ENCODE results near the gene SPOCK1. TPM values are rescaled to one million over a fixed set of nuclear protein-coding genes. Genes with fewer than 3 reads are reported as not detected.
"Not testable (repeated sequence)": the region's sequence is repeated elsewhere in the genome, so short reads cannot be mapped to it uniquely, and the experiment has no call there.

The SPOCK1 gene
- total RNA-seq, 1 donor from 2014 or later: 3.7 TPM

GRCh38 chr5:136992796-136993489 lies 506.2 kb downstream of the SPOCK1 start:
- Histone ChIP-seq H3K4me1 (ENCODE audit: control insufficient read depth in 3 of 3, insufficient read depth in 3 of 3, low read length in 3 of 3) (peaks cover 0 to 10% (median 5%) of the 10 kb centered on the region in 3 donors), H3K27me3 (ENCODE audit: control insufficient read depth in 3 of 3, insufficient read depth in 3 of 3, low read length in 3 of 3) (no peaks in the 10 kb centered on the region), H3K9ac (ENCODE audit: low read depth in 1 of 3, low read length in 3 of 3) (no peak overlapping the region), H3K36me3 (ENCODE audit: control insufficient read depth in 3 of 3, insufficient read depth in 3 of 3, low read length in 3 of 3) (no peaks in the 10 kb centered on the region), H3K4me3 (ENCODE audit: low read length in 3 of 3) (no peak overlapping the region), H3K27ac (ENCODE audit: low read depth, low read length) (no peak overlapping the region), H3K9me3 (ENCODE audit: control insufficient read depth in 3 of 3, low read length in 3 of 3) (no peaks in the 10 kb centered on the region)

- Histone ChIP-seq H3K36me3 (ENCODE audit: control insufficient read depth in 3 of 3, insufficient read depth in 3 of 3, low read length in 3 of 3) (no peaks in the 10 kb centered on the region), H3K27ac (ENCODE audit: low read depth, low read length) (no peak overlapping the region), H3K4me3 (ENCODE audit: low read length in 3 of 3) (no peak overlapping the region), H3K9ac (ENCODE audit: low read depth in 1 of 3, low read length in 3 of 3) (no peak overlapping the region), H3K9me3 (ENCODE audit: control insufficient read depth in 3 of 3, low read length in 3 of 3) (no peaks in the 10 kb centered on the region), H3K27me3 (ENCODE audit: control insufficient read depth in 3 of 3, insufficient read depth in 3 of 3, low read length in 3 of 3) (no peaks in the 10 kb centered on the region), H3K4me1 (ENCODE audit: control insufficient read depth in 3 of 3, insufficient read depth in 3 of 3, low read length in 3 of 3) (no peaks in the 10 kb centered on the region)
These were observed 513.2 kb downstream of the SPOCK1 start for GRCh38 chr5:136985785-136986475.

GRCh38 chr5:136984772-136985446 lies 514.2 kb downstream of the SPOCK1 start:
- Histone ChIP-seq H3K4me1 (ENCODE audit: control insufficient read depth in 3 of 3, insufficient read depth in 3 of 3, low read length in 3 of 3) (no peaks in the 10 kb centered on the region), H3K27me3 (ENCODE audit: control insufficient read depth in 3 of 3, insufficient read depth in 3 of 3, low read length in 3 of 3) (no peaks in the 10 kb centered on the region), H3K4me3 (ENCODE audit: low read length in 3 of 3) (no peak overlapping the region), H3K9me3 (ENCODE audit: control insufficient read depth in 3 of 3, low read length in 3 of 3) (no peaks in the 10 kb centered on the region), H3K27ac (ENCODE audit: low read depth, low read length) (no peak overlapping the region), H3K36me3 (ENCODE audit: control insufficient read depth in 3 of 3, insufficient read depth in 3 of 3, low read length in 3 of 3) (no peaks in the 10 kb centered on the region), H3K9ac (ENCODE audit: low read depth in 1 of 3, low read length in 3 of 3) (no peak overlapping the region)

- no peaks in the 10 kb centered on the region for H3K36me3 ChIP-seq (ENCODE audit: control insufficient read depth in 3 of 3, insufficient read depth in 3 of 3, low read length in 3 of 3)
- no peaks in the 10 kb centered on the region for H3K4me1 ChIP-seq (ENCODE audit: control insufficient read depth in 3 of 3, insufficient read depth in 3 of 3, low read length in 3 of 3)
- no peak overlapping the region for H3K4me3 ChIP-seq (ENCODE audit: low read length in 3 of 3)
- H3K27ac ChIP-seq (ENCODE audit: low read depth, low read length): no peak overlapping the region
- H3K9me3 ChIP-seq (ENCODE audit: control insufficient read depth in 3 of 3, low read length in 3 of 3): no peaks in the 10 kb centered on the region
- H3K9ac ChIP-seq (ENCODE audit: low read depth in 1 of 3, low read length in 3 of 3): no peak overlapping the region
- no peaks in the 10 kb centered on the region for H3K27me3 ChIP-seq (ENCODE audit: control insufficient read depth in 3 of 3, insufficient read depth in 3 of 3, low read length in 3 of 3)
These were observed 517.2 kb downstream of the SPOCK1 start for GRCh38 chr5:136981936-136982335.

- Histone ChIP-seq H3K9me3 (ENCODE audit: control insufficient read depth in 3 of 3, low read length in 3 of 3) (no peaks in the 10 kb centered on the region), H3K36me3 (ENCODE audit: control insufficient read depth in 3 of 3, insufficient read depth in 3 of 3, low read length in 3 of 3) (no peaks in the 10 kb centered on the region), H3K9ac (ENCODE audit: low read depth in 1 of 3, low read length in 3 of 3) (no peak overlapping the region), H3K27ac (ENCODE audit: low read depth, low read length) (no peak overlapping the region), H3K27me3 (ENCODE audit: control insufficient read depth in 3 of 3, insufficient read depth in 3 of 3, low read length in 3 of 3) (no peaks in the 10 kb centered on the region), H3K4me1 (ENCODE audit: control insufficient read depth in 3 of 3, insufficient read depth in 3 of 3, low read length in 3 of 3) (no peaks in the 10 kb centered on the region), H3K4me3 (ENCODE audit: low read length in 3 of 3) (no peak overlapping the region)
These were observed 520.0 kb downstream of the SPOCK1 start for GRCh38 chr5:136979131-136979530.

- Histone ChIP-seq H3K27me3 (ENCODE audit: control insufficient read depth in 3 of 3, insufficient read depth in 3 of 3, low read length in 3 of 3) (no peaks in the 10 kb centered on the region), H3K27ac (ENCODE audit: low read depth, low read length) (no peak overlapping the region), H3K9ac (ENCODE audit: low read depth in 1 of 3, low read length in 3 of 3) (no peak overlapping the region)
These were observed 535.6 kb downstream of the SPOCK1 start for GRCh38 chr5:136963504-136963903.

GRCh38 chr5:136957428-136957827 lies 541.7 kb downstream of the SPOCK1 start:
- H3K27ac ChIP-seq (ENCODE audit: low read depth, low read length): no peak overlapping the region
- H3K27me3 ChIP-seq (ENCODE audit: control insufficient read depth in 3 of 3, insufficient read depth in 3 of 3, low read length in 3 of 3): no peaks in the 10 kb centered on the region
- no peaks in the 10 kb centered on the region for H3K4me1 ChIP-seq (ENCODE audit: control insufficient read depth in 3 of 3, insufficient read depth in 3 of 3, low read length in 3 of 3)
- H3K4me3 ChIP-seq (ENCODE audit: low read length in 3 of 3): no peak overlapping the region
- H3K9ac ChIP-seq (ENCODE audit: low read depth in 1 of 3, low read length in 3 of 3): no peak overlapping the region
- no peaks in the 10 kb centered on the region for H3K9me3 ChIP-seq (ENCODE audit: control insufficient read depth in 3 of 3, low read length in 3 of 3)
- no peaks in the 10 kb centered on the region for H3K36me3 ChIP-seq (ENCODE audit: control insufficient read depth in 3 of 3, insufficient read depth in 3 of 3, low read length in 3 of 3)

More at GRCh38 chr5:136963504-136963903, 535.6 kb downstream of the SPOCK1 start:
- Histone ChIP-seq H3K4me3 (ENCODE audit: low read length in 3 of 3) (no peak overlapping the region), H3K4me1 (ENCODE audit: control insufficient read depth in 3 of 3, insufficient read depth in 3 of 3, low read length in 3 of 3) (no peaks in the 10 kb centered on the region), H3K36me3 (ENCODE audit: control insufficient read depth in 3 of 3, insufficient read depth in 3 of 3, low read length in 3 of 3) (no peaks in the 10 kb centered on the region), H3K9me3 (ENCODE audit: control insufficient read depth in 3 of 3, low read length in 3 of 3) (no peaks in the 10 kb centered on the region)

GRCh38 chr5:136954142-136954541 lies 545.0 kb downstream of the SPOCK1 start:
- H3K4me3 ChIP-seq (ENCODE audit: low read length in 3 of 3); H3K27me3 ChIP-seq (ENCODE audit: control insufficient read depth in 3 of 3, insufficient read depth in 3 of 3, low read length in 3 of 3); H3K4me1 ChIP-seq (ENCODE audit: control insufficient read depth in 3 of 3, insufficient read depth in 3 of 3, low read length in 3 of 3); H3K36me3 ChIP-seq (ENCODE audit: control insufficient read depth in 3 of 3, insufficient read depth in 3 of 3, low read length in 3 of 3); H3K27ac ChIP-seq (ENCODE audit: low read depth, low read length); H3K9ac ChIP-seq (ENCODE audit: low read depth in 1 of 3, low read length in 3 of 3); H3K9me3 ChIP-seq (ENCODE audit: control insufficient read depth in 3 of 3, low read length in 3 of 3): not testable (repeated sequence)

GRCh38 chr5:136953346-136954069 lies 545.6 kb downstream of the SPOCK1 start:
- not testable (repeated sequence) for H3K27ac ChIP-seq (ENCODE audit: low read depth, low read length); H3K27me3 ChIP-seq (ENCODE audit: control insufficient read depth in 3 of 3, insufficient read depth in 3 of 3, low read length in 3 of 3); H3K9ac ChIP-seq (ENCODE audit: low read depth in 1 of 3, low read length in 3 of 3); H3K36me3 ChIP-seq (ENCODE audit: control insufficient read depth in 3 of 3, insufficient read depth in 3 of 3, low read length in 3 of 3); H3K4me3 ChIP-seq (ENCODE audit: low read length in 3 of 3); H3K9me3 ChIP-seq (ENCODE audit: control insufficient read depth in 3 of 3, low read length in 3 of 3); H3K4me1 ChIP-seq (ENCODE audit: control insufficient read depth in 3 of 3, insufficient read depth in 3 of 3, low read length in 3 of 3)
